HEK293 (cell line): Measurements from ENCODE around the gene TXNDC2.

Experiments
- EGR2 ChIP-seq: fragments of 450-650 bp; formaldehyde crosslinking; IDR thresholded peaks from 2 replicates; pipeline ENCODE4 v1.5.1; 2016; ENCODE audit warnings: low read depth, missing biosample characterization, missing genetic modification characterization
- GLIS1 ChIP-seq: fragments of 450-650 bp; formaldehyde crosslinking; IDR thresholded peaks from 2 replicates; pipeline ENCODE4 v1.5.1; 2016; ENCODE audit warnings: missing biosample characterization, missing genetic modification characterization
- HOXA7 ChIP-seq: sonication (generic); formaldehyde crosslinking; IDR thresholded peaks from 2 replicates; pipeline ENCODE4 v1.8.1; 2022; ENCODE audit warnings: missing genetic modification reagents, borderline replicate concordance
- KLF10 ChIP-seq: fragments of 450-650 bp; IDR thresholded peaks from 2 replicates; pipeline ENCODE4 v1.5.1; 2018; ENCODE audit warnings: missing biosample characterization, mild to moderate bottlenecking, missing genetic modification characterization
- KLF16 ChIP-seq: fragments of 450-650 bp; formaldehyde crosslinking; IDR thresholded peaks from 2 replicates; pipeline ENCODE4 v1.5.1; 2017; ENCODE audit warnings: missing biosample characterization, missing genetic modification characterization
- KLF8 ChIP-seq: fragments of 450-650 bp; formaldehyde crosslinking; IDR thresholded peaks from 2 replicates; pipeline ENCODE4 v1.5.1; 2016; ENCODE audit warnings: missing biosample characterization, missing genetic modification characterization
- KLF9 ChIP-seq: fragments of 450-650 bp; formaldehyde crosslinking; IDR thresholded peaks from 2 replicates; pipeline ENCODE4 v1.5.1; 2016; ENCODE audit warnings: missing biosample characterization, missing genetic modification characterization, low read depth
- SP3 ChIP-seq: fragments of 450-650 bp; formaldehyde crosslinking; IDR thresholded peaks from 2 replicates; pipeline ENCODE4 v1.5.1; 2016; ENCODE audit warnings: missing biosample characterization, missing genetic modification characterization
- SP7 ChIP-seq: fragments of 450-650 bp; formaldehyde crosslinking; IDR thresholded peaks from 2 replicates; pipeline ENCODE4 v1.5.1; 2016; ENCODE audit warnings: missing biosample characterization, missing genetic modification characterization
- YY2 ChIP-seq: fragments of 450-650 bp; formaldehyde crosslinking; IDR thresholded peaks from 2 replicates; pipeline ENCODE4 v1.5.1; 2016; ENCODE audit warnings: missing biosample characterization, missing genetic modification characterization
- ZBTB17 ChIP-seq: fragments of 450-650 bp; formaldehyde crosslinking; IDR thresholded peaks from 2 replicates; pipeline ENCODE4 v1.5.1; 2016; ENCODE audit warnings: missing biosample characterization, missing genetic modification characterization
- ZBTB20 ChIP-seq: fragments of 450-650 bp; formaldehyde crosslinking; IDR thresholded peaks from 2 replicates; pipeline ENCODE4 v1.5.1; 2016; ENCODE audit warnings: missing biosample characterization, missing genetic modification characterization
- ZBTB21 ChIP-seq: fragments of 450-650 bp; formaldehyde crosslinking; IDR thresholded peaks from 2 replicates; pipeline ENCODE4 v1.5.1; 2017; ENCODE audit warnings: missing biosample characterization, missing genetic modification characterization
- ZBTB8A ChIP-seq: fragments of 450-650 bp; formaldehyde crosslinking; IDR thresholded peaks from 2 replicates; pipeline ENCODE4 v1.5.1; 2016; ENCODE audit warnings: missing biosample characterization, missing genetic modification characterization
- ZFP37 ChIP-seq: fragments of 450-650 bp; formaldehyde crosslinking; IDR thresholded peaks from 2 replicates; pipeline ENCODE4 v1.5.1; 2016; ENCODE audit warnings: missing biosample characterization, missing genetic modification characterization
- ZFP41 ChIP-seq: fragments of 450-650 bp; formaldehyde crosslinking; IDR thresholded peaks from 2 replicates; pipeline ENCODE4 v1.5.1; 2016; ENCODE audit warnings: missing biosample characterization, missing genetic modification characterization, borderline replicate concordance
- ZNF146 ChIP-seq: fragments of 450-650 bp; formaldehyde crosslinking; IDR thresholded peaks from 2 replicates; pipeline ENCODE4 v1.5.1; 2016; ENCODE audit warnings: missing biosample characterization, missing genetic modification characterization
- ZNF175 ChIP-seq: fragments of 450-650 bp; formaldehyde crosslinking; IDR thresholded peaks from 2 replicates; pipeline ENCODE4 v1.5.1; 2016; ENCODE audit warnings: missing biosample characterization, missing genetic modification characterization
- ZNF335 ChIP-seq: fragments of 450-650 bp; formaldehyde crosslinking; conservative IDR thresholded peaks from 2 replicates; pipeline ENCODE4 v1.5.1; 2016; ENCODE audit warnings: missing biosample characterization, missing genetic modification characterization
- ZNF350 ChIP-seq: fragments of 450-650 bp; formaldehyde crosslinking; IDR thresholded peaks from 2 replicates; pipeline ENCODE4 v1.5.0; 2017; ENCODE audit warnings: missing biosample characterization, mild to moderate bottlenecking, missing genetic modification characterization
- ZNF394 ChIP-seq: fragments of 450-650 bp; formaldehyde crosslinking; IDR thresholded peaks from 2 replicates; pipeline ENCODE4 v1.5.1; 2016; ENCODE audit warnings: missing biosample characterization, missing genetic modification characterization, mild to moderate bottlenecking, moderate library complexity, borderline replicate concordance
- ZNF518A ChIP-seq: fragments of 450-650 bp; formaldehyde crosslinking; conservative IDR thresholded peaks from 2 replicates; pipeline ENCODE4 v1.5.1; 2016; ENCODE audit warnings: low read depth, missing biosample characterization, missing genetic modification characterization
- ZNF600 ChIP-seq: fragments of 450-650 bp; formaldehyde crosslinking; IDR thresholded peaks from 2 replicates; pipeline ENCODE4 v1.5.1; 2016; ENCODE audit warnings: missing biosample characterization, missing genetic modification characterization
- ZNF629 ChIP-seq: fragments of 450-650 bp; formaldehyde crosslinking; IDR thresholded peaks from 2 replicates; pipeline ENCODE4 v1.5.1; 2017; ENCODE audit warnings: missing biosample characterization, missing genetic modification characterization
- ZNF76 ChIP-seq: fragments of 450-650 bp; formaldehyde crosslinking; IDR thresholded peaks from 2 replicates; pipeline ENCODE4; 2016; ENCODE audit warnings: low read depth, missing biosample characterization, missing genetic modification characterization, borderline replicate concordance
- ZNF785 ChIP-seq: fragments of 450-650 bp; formaldehyde crosslinking; IDR thresholded peaks from 2 replicates; pipeline ENCODE4 v1.5.1; 2016; ENCODE audit warnings: missing biosample characterization, missing genetic modification characterization
- ZNF843 ChIP-seq: fragments of 450-650 bp; formaldehyde crosslinking; IDR thresholded peaks from 2 replicates; pipeline ENCODE4 v1.5.1; 2016; ENCODE audit warnings: missing biosample characterization, missing genetic modification characterization
- ZSCAN23 ChIP-seq: fragments of 450-650 bp; formaldehyde crosslinking; IDR thresholded peaks from 2 replicates; pipeline ENCODE4 v1.5.1; 2016; ENCODE audit warnings: missing biosample characterization, missing genetic modification characterization
- ZSCAN30 ChIP-seq: fragments of 450-650 bp; IDR thresholded peaks from 2 replicates; pipeline ENCODE4 v1.5.1; 2018; ENCODE audit warnings: missing biosample characterization, mild to moderate bottlenecking, missing genetic modification characterization, moderate library complexity
- TF ChIP-seq, protein P1 (sequence below): fragments of 450-650 bp; formaldehyde crosslinking; conservative IDR thresholded peaks from 2 replicates; pipeline ENCODE4 v1.5.1; 2016; ENCODE audit warnings: low read depth, missing biosample characterization, missing genetic modification characterization
- TF ChIP-seq, protein P2 (sequence below): fragments of 450-650 bp; formaldehyde crosslinking; IDR thresholded peaks from 2 replicates; pipeline ENCODE4 v1.5.1; 2017; ENCODE audit warnings: missing biosample characterization, missing genetic modification characterization

Gene TXNDC2

GRCh38 chr18:9913526-9914333 lies 28.0 kb downstream of the TXNDC2 start, which contains the start of gene VAPA (continued):
- TF ChIP-seq ZBTB21 (tag by site-specific recombination), result no peak
- TF ChIP-seq ZNF518A (tag by site-specific recombination), result 0 out of 2 replicates have a peak, but pooled peaks have one; percentile 21
- TF ChIP-seq KLF10 (tag by site-specific recombination), result peak; percentile 58; the same call in 1 of the 2 replicates
- TF ChIP-seq ZSCAN30, result peak; percentile 59; the same call in 1 of the 2 replicates
- peak; percentile 53; the same call in 1 of the 2 replicates for TF ChIP-seq ZFP37
- TF ChIP-seq ZNF629 (tag by site-specific recombination), result 0 out of 2 replicates have a peak, but pooled peaks have one; percentile 14
- peak; percentile 85 for TF ChIP-seq KLF9
- TF ChIP-seq ZNF394 (tag by site-specific recombination), result no peak
- TF ChIP-seq KLF8 (tag by site-specific recombination), result peak; percentile 97
- TF ChIP-seq SP7 (tag by site-specific recombination), result peak; percentile 68
- TF ChIP-seq, protein P1, sequence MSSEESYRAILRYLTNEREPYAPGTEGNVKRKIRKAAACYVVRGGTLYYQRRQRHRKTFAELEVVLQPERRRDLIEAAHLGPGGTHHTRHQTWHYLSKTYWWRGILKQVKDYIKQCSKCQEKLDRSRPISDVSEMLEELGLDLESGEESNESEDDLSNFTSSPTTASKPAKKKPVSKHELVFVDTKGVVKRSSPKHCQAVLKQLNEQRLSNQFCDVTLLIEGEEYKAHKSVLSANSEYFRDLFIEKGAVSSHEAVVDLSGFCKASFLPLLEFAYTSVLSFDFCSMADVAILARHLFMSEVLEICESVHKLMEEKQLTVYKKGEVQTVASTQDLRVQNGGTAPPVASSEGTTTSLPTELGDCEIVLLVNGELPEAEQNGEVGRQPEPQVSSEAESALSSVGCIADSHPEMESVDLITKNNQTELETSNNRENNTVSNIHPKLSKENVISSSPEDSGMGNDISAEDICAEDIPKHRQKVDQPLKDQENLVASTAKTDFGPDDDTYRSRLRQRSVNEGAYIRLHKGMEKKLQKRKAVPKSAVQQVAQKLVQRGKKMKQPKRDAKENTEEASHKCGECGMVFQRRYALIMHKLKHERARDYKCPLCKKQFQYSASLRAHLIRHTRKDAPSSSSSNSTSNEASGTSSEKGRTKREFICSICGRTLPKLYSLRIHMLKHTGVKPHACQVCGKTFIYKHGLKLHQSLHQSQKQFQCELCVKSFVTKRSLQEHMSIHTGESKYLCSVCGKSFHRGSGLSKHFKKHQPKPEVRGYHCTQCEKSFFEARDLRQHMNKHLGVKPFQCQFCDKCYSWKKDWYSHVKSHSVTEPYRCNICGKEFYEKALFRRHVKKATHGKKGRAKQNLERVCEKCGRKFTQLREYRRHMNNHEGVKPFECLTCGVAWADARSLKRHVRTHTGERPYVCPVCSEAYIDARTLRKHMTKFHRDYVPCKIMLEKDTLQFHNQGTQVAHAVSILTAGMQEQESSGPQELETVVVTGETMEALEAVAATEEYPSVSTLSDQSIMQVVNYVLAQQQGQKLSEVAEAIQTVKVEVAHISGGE (tag by site-specific recombination), result no peak
- peak; percentile 76 for TF ChIP-seq ZBTB20 (tag by site-specific recombination)
- TF ChIP-seq ZNF335 (tag by site-specific recombination), result peak; percentile 99
- peak; percentile 86 for TF ChIP-seq YY2
- no peak for TF ChIP-seq ZNF350 (tag by site-specific recombination)
- TF ChIP-seq ZNF76 (tag by site-specific recombination), result peak; percentile 97
- TF ChIP-seq ZNF785, result peak; percentile 19; the same call in 1 of the 2 replicates
- TF ChIP-seq ZBTB17 (tag by site-specific recombination), result peak; percentile 61
- 0 out of 2 replicates have a peak, but pooled peaks have one; percentile 25 for TF ChIP-seq ZNF843
- TF ChIP-seq ZNF600 (tag by site-specific recombination), result peak; percentile 67; the same call in 1 of the 2 replicates
- TF ChIP-seq ZFP41 (tag by site-specific recombination), result no peak
- no peak for TF ChIP-seq ZNF175 (tag by site-specific recombination)
- TF ChIP-seq SP3 (tag by site-specific recombination), result peak; percentile 100
- no peak for TF ChIP-seq HOXA7 (CRISPR knock-in tag)
- TF ChIP-seq ZNF146 (tag by site-specific recombination), result no peak
- TF ChIP-seq ZBTB8A (tag by site-specific recombination), result peak; percentile 36
- no peak for TF ChIP-seq ZSCAN23
- peak; percentile 40; the same call in 1 of the 2 replicates for TF ChIP-seq GLIS1
- TF ChIP-seq KLF16 (tag by site-specific recombination), result peak; percentile 48; the same call in 1 of the 2 replicates
- TF ChIP-seq, protein P2, sequence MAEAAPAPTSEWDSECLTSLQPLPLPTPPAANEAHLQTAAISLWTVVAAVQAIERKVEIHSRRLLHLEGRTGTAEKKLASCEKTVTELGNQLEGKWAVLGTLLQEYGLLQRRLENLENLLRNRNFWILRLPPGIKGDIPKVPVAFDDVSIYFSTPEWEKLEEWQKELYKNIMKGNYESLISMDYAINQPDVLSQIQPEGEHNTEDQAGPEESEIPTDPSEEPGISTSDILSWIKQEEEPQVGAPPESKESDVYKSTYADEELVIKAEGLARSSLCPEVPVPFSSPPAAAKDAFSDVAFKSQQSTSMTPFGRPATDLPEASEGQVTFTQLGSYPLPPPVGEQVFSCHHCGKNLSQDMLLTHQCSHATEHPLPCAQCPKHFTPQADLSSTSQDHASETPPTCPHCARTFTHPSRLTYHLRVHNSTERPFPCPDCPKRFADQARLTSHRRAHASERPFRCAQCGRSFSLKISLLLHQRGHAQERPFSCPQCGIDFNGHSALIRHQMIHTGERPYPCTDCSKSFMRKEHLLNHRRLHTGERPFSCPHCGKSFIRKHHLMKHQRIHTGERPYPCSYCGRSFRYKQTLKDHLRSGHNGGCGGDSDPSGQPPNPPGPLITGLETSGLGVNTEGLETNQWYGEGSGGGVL (tag by site-specific recombination), result 0 out of 2 replicates have a peak, but pooled peaks have one; percentile 20
- TF ChIP-seq EGR2 (tag by site-specific recombination), result peak; percentile 76
